ENCODE measurements around the gene DUOXA1. TPM values are rescaled to one million over a fixed set of nuclear protein-coding genes. Genes with fewer than 3 reads are reported as not detected.
"Not testable (repeated sequence)": the region's sequence is repeated elsewhere in the genome, so short reads cannot be mapped to it uniquely, and the experiment has no call there.

The DUOXA1 gene
- polyA plus RNA-seq, 2 of the 4 experiments (the other 2 are of a cell fraction), result 0.18 to 0.23 TPM

DNA sequence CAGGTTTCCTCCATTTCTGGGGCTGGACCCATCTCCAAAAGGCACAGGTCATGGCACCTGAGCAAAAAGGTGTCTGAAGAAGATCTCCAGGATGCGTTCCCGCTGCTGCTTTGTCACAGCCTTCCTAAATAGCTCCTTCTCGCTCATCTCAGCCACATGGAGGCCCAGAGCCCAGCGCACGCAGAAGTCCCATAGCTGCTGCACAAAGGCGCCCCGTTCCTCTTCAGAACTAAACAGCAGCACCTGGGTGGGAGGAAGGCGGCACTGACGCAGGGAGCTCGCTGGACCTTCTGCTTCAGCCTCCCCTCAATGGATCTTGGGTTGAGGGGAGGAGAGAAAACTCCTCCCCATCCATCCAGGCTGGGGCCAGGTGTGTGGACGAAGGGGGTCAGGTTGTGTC lies 24.1 kb downstream of the DUOXA1 start:
- no peaks in the 10 kb centered on the region for H3K4me1 ChIP-seq
- TF ChIP-seq MAFK (IDR thresholded peaks at IDR 0.05; ENCODE audit: partially characterized antibody) (no peak), PHF8 (IDR thresholded peaks at IDR 0.05; ENCODE audit: borderline replicate concordance, low read depth) (no peak), RAD21 (conservative IDR thresholded peaks at IDR 0.05 in 1 of 2, IDR thresholded peaks at IDR 0.05 in 1 of 2) (no peak), FOSB (CRISPR knock-in tag; IDR thresholded peaks at IDR 0.05) (no peak), MAZ (IDR thresholded peaks at IDR 0.05; ENCODE audit: borderline replicate concordance, low read depth, low read length) (no peak)
- TF ChIP-seq, protein P1, sequence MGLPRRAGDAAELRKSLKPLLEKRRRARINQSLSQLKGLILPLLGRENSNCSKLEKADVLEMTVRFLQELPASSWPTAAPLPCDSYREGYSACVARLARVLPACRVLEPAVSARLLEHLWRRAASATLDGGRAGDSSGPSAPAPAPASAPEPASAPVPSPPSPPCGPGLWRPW (IDR thresholded peaks at IDR 0.05), result no peak
- TF ChIP-seq, protein P2, sequence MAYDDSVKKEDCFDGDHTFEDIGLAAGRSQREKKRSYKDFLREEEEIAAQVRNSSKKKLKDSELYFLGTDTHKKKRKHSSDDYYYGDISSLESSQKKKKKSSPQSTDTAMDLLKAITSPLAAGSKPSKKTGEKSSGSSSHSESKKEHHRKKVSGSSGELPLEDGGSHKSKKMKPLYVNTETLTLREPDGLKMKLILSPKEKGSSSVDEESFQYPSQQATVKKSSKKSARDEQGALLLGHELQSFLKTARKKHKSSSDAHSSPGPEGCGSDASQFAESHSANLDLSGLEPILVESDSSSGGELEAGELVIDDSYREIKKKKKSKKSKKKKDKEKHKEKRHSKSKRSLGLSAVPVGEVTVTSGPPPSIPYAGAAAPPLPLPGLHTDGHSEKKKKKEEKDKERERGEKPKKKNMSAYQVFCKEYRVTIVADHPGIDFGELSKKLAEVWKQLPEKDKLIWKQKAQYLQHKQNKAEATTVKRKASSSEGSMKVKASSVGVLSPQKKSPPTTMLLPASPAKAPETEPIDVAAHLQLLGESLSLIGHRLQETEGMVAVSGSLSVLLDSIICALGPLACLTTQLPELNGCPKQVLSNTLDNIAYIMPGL (CRISPR knock-in tag; IDR thresholded peaks at IDR 0.05; ENCODE audit: borderline replicate concordance), result no peak
- TF ChIP-seq, protein P3, sequence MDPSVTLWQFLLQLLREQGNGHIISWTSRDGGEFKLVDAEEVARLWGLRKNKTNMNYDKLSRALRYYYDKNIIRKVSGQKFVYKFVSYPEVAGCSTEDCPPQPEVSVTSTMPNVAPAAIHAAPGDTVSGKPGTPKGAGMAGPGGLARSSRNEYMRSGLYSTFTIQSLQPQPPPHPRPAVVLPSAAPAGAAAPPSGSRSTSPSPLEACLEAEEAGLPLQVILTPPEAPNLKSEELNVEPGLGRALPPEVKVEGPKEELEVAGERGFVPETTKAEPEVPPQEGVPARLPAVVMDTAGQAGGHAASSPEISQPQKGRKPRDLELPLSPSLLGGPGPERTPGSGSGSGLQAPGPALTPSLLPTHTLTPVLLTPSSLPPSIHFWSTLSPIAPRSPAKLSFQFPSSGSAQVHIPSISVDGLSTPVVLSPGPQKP (IDR thresholded peaks at IDR 0.05; ENCODE audit: low read depth, low read length), result no peak
- POLR2A ChIA-PET, result no interaction called here
- no peak overlapping the region for H3K4me3 ChIP-seq
- H3K4me2 ChIP-seq, result no peak overlapping the region
- no peaks in the 10 kb centered on the region for H3K9me3 ChIP-seq
- WGBS (ENCODE audit: missing lambda C conversion rate), result 72% methylated on average over 8 of the region's 11 CpGs
- CTCF ChIA-PET, result interaction anchor here (0.5 to 1.8 kb wide), 5 partner anchors 12 to 138 kb away, joined by 3 to 11 read pairs (median 4); no protein-coding TSS in a partner anchor
- DNase-seq (ENCODE audit: low read depth in 1 of 2, low spot score in 1 of 2) (no peak), ATAC-seq (no peak), FAIRE-seq (no peak)
- no peak overlapping the region for H3K27ac ChIP-seq

DNA sequence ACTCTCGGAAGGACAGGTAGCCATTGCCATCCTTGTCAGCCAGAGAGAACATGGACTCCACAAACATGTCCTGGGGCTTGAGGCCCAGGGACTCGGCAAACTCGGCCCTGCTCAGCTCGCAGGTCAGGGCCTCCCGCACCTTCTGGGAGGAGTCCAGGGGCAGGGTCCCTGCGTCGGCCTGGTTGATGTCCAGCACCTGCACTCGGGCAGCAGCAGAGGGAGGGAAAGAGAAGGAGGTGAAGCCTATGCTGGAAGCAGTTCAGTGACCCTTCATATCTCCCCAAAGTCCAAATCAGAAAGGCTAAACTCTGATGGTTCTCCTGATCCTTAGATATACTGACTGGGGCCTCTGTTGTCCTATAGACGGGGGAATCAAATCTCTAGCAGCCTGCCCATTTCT lies 25.5 kb downstream of the DUOXA1 start:
- H3K4me3 ChIP-seq; H3K4me2 ChIP-seq; ATAC-seq; H3K4me1 ChIP-seq; H3K9me3 ChIP-seq; POLR2A ChIA-PET; FAIRE-seq; H3K27ac ChIP-seq; CTCF ChIA-PET; DNase-seq (ENCODE audit: low read depth in 1 of 2, low spot score in 1 of 2): not testable (repeated sequence)
- WGBS (ENCODE audit: missing lambda C conversion rate), result 60% methylated on average over 6 of the region's 9 CpGs

DNA sequence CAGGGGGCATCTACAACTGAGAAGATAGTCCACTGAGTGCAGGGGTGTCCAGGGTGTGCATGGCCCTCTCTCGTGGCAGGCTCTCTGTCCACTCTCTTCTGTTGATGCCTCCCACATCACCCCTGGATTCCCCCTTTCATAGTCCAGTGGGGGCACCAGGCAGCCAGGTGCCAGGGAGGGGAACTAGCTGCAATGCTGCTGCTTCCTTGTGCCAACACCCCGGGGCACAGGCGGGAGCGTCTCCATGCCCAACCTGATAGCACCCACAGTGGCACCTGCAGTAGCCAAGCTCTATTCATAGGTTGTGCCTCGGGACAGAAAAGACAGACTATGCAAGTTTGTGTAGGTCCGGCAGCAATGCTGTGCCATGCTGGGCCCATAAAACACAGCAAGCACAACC lies 27.5 kb downstream of the DUOXA1 start:
- Histone ChIP-seq H3K4me3 (no peak overlapping the region), H3K4me2 (no peak overlapping the region), H3K4me1 (no peaks in the 10 kb centered on the region), H3K9me3 (no peaks in the 10 kb centered on the region), H3K27ac (no peak overlapping the region)
- POLR2A ChIA-PET, result no interaction called here
- TF ChIP-seq ZFP36 (IDR thresholded peaks at IDR 0.05; ENCODE audit: borderline replicate concordance, partially characterized antibody), result no peak
- TF ChIP-seq TP53 (CRISPR knock-in tag; IDR thresholded peaks at IDR 0.05), result no peak
- no peak for TF ChIP-seq CHD4 (IDR thresholded peaks at IDR 0.05; ENCODE audit: borderline replicate concordance)
- TF ChIP-seq, protein P4, sequence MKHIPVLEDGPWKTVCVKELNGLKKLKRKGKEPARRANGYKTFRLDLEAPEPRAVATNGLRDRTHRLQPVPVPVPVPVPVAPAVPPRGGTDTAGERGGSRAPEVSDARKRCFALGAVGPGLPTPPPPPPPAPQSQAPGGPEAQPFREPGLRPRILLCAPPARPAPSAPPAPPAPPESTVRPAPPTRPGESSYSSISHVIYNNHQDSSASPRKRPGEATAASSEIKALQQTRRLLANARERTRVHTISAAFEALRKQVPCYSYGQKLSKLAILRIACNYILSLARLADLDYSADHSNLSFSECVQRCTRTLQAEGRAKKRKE (CRISPR knock-in tag; IDR thresholded peaks at IDR 0.05; ENCODE audit: low read depth), result no peak
- TF ChIP-seq, protein P5, sequence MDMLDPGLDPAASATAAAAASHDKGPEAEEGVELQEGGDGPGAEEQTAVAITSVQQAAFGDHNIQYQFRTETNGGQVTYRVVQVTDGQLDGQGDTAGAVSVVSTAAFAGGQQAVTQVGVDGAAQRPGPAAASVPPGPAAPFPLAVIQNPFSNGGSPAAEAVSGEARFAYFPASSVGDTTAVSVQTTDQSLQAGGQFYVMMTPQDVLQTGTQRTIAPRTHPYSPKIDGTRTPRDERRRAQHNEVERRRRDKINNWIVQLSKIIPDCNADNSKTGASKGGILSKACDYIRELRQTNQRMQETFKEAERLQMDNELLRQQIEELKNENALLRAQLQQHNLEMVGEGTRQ (IDR thresholded peaks at IDR 0.05), result no peak
- TF ChIP-seq ZNF302 (CRISPR knock-in tag; IDR thresholded peaks at IDR 0.05), result no peak
- no peak for TF ChIP-seq KDM1A (IDR thresholded peaks at IDR 0.05; ENCODE audit: low read depth)
- no peak for TF ChIP-seq ZSCAN20 (CRISPR knock-in tag; IDR thresholded peaks at IDR 0.05)
- no peak for TF ChIP-seq SREBF2 (IDR thresholded peaks at IDR 0.05)
- TF ChIP-seq, protein P6, sequence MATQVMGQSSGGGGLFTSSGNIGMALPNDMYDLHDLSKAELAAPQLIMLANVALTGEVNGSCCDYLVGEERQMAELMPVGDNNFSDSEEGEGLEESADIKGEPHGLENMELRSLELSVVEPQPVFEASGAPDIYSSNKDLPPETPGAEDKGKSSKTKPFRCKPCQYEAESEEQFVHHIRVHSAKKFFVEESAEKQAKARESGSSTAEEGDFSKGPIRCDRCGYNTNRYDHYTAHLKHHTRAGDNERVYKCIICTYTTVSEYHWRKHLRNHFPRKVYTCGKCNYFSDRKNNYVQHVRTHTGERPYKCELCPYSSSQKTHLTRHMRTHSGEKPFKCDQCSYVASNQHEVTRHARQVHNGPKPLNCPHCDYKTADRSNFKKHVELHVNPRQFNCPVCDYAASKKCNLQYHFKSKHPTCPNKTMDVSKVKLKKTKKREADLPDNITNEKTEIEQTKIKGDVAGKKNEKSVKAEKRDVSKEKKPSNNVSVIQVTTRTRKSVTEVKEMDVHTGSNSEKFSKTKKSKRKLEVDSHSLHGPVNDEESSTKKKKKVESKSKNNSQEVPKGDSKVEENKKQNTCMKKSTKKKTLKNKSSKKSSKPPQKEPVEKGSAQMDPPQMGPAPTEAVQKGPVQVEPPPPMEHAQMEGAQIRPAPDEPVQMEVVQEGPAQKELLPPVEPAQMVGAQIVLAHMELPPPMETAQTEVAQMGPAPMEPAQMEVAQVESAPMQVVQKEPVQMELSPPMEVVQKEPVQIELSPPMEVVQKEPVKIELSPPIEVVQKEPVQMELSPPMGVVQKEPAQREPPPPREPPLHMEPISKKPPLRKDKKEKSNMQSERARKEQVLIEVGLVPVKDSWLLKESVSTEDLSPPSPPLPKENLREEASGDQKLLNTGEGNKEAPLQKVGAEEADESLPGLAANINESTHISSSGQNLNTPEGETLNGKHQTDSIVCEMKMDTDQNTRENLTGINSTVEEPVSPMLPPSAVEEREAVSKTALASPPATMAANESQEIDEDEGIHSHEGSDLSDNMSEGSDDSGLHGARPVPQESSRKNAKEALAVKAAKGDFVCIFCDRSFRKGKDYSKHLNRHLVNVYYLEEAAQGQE (IDR thresholded peaks at IDR 0.05), result no peak
- TF ChIP-seq KDM5A (IDR thresholded peaks at IDR 0.05), result no peak
- FAIRE-seq, result no peak
- no peak for ATAC-seq
- CTCF ChIA-PET, result interaction anchor here (1.0 to 1.2 kb wide), 2 partner anchors 12 to 16 kb away, joined by 3 to 4 read pairs; partner anchors contain the start of genes DUOX2 and DUOXA2
- DNase-seq (ENCODE audit: low read depth in 1 of 2, low spot score in 1 of 2), result no peak
- 33% methylated on average over 1 of the region's 6 CpGs for WGBS (ENCODE audit: missing lambda C conversion rate)
